H1 (cell line): ENCODE measurements around the gene TARS2. TPM values are rescaled to one million over a fixed set of nuclear protein-coding genes. Genes with fewer than 3 reads are reported as not detected.

Experiments
- polyA plus RNA-seq, 7 experiments: library from polyadenylated mRNA; depleted of rRNA in 3 of 7; stranded (reverse) in 5 of 7; unstranded in 2 of 7; fragments of >200 nt in 5 of 7; fragments of 200-250 nt in 2 of 7; gene quantifications; 1 replicate in 5 of 7; 2 replicates in 1 of 7; 4 replicates in 1 of 7; pipeline versions ENCODE4 v1.2.1 to v1.2.3, GENCODE V29; 2011 to 2013; ENCODE audit warnings: missing spikeins in 2 of 7, mixed read lengths in 2 of 7
- total RNA-seq: library from RNA; stranded (reverse); fragmentation: NEBNext Ultra II Directional; extraction: Animal tissue kit (Norgen Biotek cat#: 25700); gene quantifications from 2 replicates; pipeline ENCODE4 v1.2.1, GENCODE V29; 2021
- TF ChIP-seq, protein P1 (sequence below): IDR thresholded peaks from 2 replicates; pipeline ENCODE4 v1.6.1; 2011; ENCODE audit warnings: low read length, improper control_type of control experiment

The TARS2 gene
- total and polyA plus RNA-seq, 2 of the 8 experiments (the other 6 are each of a cell fraction or from before 2014, with no cell fraction given): 38.9 to 39.1 TPM

GRCh38 chr1:150487763-150488115, 520 bp downstream of the TARS2 start (continued):
- TF ChIP-seq, protein P1, sequence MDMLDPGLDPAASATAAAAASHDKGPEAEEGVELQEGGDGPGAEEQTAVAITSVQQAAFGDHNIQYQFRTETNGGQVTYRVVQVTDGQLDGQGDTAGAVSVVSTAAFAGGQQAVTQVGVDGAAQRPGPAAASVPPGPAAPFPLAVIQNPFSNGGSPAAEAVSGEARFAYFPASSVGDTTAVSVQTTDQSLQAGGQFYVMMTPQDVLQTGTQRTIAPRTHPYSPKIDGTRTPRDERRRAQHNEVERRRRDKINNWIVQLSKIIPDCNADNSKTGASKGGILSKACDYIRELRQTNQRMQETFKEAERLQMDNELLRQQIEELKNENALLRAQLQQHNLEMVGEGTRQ: no peak
